Stimulated activated CD8-positive, alpha-beta memory T cell treated with anti-CD3 and anti-CD28 coated beads, Interleukin-4, amount 100 ng/mL, for 1 hour (primary cell): Measurements from ENCODE around the gene CCN2.
"Not testable (repeated sequence)": the region's sequence is repeated elsewhere in the genome, so short reads cannot be mapped to it uniquely, and the experiment has no call there.

Experiments
- DNase-seq, 2 donors: peaks; one replicate each; pipeline ENCODE4 v3.0.0-alpha.2; 2020; ENCODE audit warnings: low read depth in 2 of 2, low spot score in 1 of 2

The CCN2 gene

DNA sequence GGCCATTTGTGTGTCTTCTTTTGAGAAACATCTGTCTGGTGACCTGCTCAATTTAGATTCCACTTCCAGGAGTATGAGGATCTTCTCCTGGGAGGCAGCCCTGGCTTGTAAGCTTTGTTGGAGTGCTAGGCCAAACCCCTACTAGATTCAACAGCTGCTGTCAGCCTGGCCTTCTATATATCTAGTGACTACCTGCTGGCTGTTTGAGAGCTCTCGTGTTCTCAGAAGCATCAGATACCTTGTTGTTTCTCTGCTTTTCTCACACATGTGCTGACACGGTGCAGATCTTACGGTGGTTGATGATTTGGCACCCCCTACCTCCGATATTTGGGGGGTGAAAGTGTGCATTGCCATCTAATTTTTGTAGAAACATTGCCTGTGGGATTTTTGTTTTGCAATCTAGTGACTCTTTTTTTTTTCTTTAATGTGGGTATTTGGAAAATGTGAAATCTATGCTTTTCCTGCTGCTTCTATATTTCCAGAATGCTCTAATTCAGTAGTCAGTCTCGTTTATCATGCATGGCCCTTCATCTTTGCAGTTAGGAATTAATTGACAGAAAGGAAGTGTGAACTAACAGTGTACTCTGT lies 4.7 kb downstream of the CCN2 start:
- no peak for DNase-seq

DNA sequence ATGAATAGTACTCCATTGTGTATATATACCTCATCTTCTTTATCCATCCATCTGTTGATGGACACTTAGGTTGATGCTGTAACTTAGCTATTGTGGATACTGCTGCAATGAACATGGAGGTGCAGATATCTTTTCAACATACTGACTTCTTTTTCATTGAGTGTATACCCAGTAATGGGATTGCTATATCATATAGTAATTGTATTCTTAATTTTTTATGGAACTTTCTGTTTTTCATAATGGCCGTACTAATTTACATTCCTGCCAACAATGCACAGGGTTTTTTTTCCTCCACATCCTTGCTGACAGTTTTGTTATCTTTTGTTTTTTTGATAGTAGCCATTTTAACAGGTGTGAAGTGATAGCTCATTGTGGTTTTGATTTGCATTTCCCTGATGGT lies 5.2 kb downstream of the CCN2 start:
- no peak for DNase-seq

DNA sequence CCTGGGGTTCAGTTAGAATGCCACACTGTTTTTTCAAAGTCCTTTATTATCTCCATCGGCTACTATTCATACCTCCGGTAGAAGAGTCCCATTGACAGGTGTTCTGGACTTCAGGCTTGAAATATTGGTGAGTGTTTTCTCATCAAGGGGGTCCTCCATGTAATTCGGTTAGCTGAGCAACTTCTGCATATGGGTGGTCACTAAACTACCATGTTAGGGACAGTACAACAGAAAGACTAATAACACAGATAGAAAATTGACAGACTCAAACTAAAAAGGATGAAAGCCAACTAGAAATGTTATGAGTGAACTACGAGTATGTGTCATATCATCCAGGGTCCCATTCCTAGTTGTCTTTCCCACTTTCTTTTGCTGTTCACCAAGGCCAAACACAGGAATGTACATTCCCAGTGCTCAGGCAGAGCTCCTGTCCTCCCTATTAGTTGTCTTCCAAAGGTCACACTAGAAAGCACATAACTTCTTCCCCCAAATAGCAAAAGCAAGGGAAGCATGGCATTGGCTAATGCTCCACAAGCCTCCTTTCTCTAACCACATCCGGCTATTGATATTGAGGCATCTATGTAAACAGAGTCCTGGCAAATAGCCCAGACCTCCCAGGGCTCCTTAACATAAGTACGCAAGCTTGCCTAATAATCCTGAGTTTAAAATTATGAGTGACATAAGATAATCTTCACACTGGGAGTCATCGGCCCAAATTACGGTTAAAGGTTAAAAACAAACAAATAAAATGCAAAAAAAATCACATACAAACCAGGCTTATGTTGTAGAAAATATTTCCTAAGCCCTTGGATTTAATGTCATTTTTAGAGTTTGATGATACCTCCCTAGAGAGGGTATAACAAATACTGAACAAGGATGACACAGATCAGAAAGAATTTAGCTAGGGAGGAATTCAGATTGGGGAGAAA lies 13.2 kb downstream of the CCN2 start:
- no peak for DNase-seq

DNA sequence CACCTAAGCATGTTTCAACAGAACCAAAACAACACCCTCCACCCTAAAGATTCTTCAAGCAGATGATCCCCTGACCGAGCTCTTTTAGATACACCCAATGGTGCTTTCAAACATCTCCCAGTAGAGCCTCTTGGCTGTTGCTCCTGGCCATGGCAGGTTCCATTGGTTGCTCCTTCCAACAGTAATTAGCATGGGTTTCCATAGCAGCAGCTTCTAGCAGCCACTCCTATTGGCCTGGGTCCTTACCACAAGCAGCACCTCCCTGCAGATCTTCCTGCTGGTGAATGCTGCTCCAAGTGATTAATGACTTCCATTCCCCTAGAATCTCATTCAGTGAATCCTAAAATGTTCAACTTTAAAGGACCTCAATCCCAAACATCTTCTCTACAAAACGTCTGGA lies 13.9 kb downstream of the CCN2 start:
- no peak for DNase-seq

DNA sequence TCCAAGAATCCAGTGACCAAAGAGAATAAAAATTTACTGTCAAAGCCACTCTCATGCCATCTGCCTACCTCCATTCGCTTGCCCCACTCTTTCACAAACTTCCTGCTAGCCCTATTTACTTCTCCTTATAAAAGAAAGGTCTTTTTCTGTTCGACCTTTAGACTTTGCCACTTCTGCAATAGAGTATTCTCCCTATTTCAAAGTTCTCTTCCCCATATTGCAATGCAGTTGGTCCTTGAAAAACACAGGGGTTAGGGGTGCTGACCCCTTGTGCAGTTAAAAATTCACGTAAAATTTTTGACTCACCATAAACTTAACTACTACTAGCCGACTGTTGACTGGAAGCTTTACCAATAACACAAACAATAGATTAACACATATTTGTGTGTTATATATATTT lies 15.0 kb downstream of the CCN2 start:
- DNase-seq, result no peak

DNA sequence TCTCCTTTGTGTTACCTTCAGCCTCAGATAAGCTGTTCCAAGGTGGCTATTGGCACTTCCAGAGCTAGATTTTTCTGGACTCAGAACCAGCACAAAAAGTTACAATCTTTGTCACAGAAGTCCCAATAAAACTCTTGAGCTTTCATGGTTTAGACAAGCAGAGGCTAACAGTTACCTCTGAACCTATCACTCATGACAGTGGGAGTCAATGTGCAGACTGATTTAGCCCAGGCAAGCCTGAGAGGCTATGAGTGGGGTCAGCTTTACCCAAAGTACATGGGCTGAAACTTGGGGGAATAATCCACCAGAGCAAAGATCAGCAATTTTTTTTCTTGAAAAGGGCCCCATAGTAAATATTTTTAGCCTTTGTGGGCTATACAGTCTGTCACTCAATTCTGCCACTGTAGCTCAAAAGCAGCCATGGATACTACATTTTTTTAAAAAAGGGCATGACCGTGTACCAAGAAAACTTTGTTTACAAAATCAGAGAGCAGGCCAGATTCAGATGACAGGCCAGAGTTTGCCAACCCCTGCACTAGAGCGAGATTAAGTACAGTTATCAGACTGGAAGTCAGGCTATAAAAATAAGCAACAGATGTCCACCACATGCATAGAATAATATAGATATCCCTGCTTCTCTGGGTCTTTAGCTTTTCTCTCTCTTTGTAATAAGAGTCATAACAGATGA lies 20.0 kb downstream of the CCN2 start:
- no peak for DNase-seq

DNA sequence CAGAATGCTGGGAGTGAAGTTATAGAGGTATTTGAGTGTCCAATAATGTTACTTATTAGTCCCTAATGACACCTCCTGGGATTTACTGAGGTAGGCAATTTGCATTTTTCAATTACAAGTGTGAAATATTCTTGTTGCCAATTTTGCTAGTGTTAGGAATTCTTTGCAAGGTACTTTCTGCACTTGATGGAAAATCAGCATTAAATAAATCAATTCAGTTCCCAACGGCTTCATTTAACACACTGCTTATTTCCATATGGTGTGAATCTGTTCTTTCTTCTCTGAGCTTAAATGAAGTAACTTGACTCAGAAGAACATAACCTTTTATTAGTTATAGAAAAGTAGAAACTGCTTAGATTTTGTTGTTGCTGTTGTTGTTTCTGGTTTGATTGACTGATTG lies 21.2 kb downstream of the CCN2 start:
- no peak for DNase-seq

DNA sequence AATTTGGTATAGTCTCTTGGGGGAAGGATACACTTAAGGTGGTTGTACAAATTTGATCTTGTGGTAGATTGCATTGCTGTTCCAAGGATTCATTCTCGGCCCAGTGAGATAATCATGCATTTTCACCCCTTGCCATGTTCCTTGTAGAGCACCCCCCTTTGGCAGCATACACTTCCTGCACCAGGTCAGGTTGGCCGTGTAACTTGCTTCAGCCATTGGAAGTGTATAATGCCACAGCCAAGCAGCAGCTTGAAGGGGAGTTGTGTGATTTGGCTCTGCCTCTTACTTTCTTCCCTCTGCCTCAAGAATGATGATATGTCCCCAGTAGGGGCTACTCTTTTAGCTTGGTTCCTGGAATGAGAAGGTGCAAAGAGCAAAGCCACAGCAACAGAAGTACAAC lies 21.9 kb downstream of the CCN2 start:
- DNase-seq, result no peak

DNA sequence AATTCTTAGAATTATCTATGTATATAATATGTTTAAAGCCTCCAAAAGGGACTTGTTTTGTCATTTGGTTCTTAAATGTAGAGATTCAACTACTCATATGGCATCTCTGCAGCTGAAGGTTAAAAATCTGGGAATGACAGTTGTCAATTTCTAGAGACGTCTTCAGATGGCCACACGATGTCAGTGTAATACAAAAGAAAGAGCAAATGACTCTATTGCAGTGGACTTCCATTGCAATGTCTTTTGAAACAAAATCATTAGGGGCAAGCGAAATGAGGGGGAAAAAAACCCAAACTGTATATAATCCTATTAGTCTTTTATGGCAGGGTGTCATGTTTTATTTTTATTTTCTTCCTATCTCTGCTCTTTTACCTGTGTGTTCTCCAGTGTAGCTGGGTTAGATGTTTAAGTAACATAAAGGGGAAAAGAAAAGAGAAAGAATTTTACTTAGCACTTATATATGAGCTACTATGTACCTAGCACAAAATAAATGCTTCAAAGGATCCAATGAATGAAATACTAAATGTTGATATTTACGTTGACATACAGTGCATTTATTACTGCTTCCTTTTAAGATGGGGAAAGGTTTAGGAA lies 26.2 kb downstream of the CCN2 start:
- no peak for DNase-seq

DNA sequence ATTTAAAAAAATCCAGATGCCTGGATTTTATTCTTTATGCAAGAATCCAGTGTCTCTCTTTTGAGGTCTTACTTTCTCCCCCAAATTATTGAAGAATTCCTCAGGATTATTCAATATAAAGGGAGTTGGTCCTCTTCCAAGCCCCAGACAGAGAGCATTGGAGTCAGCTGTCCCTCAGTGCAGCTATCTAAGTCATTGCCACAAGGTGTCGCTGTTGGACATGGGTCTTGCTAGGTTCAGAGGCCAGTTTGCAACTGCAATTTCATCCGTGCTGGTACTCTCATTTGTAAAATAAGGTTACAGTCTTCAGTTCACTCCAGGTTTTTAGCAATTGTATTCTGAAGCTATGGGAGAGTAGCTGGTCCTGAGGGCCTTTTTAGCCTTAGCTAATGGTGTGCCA lies 27.8 kb downstream of the CCN2 start:
- no peak for DNase-seq

DNA sequence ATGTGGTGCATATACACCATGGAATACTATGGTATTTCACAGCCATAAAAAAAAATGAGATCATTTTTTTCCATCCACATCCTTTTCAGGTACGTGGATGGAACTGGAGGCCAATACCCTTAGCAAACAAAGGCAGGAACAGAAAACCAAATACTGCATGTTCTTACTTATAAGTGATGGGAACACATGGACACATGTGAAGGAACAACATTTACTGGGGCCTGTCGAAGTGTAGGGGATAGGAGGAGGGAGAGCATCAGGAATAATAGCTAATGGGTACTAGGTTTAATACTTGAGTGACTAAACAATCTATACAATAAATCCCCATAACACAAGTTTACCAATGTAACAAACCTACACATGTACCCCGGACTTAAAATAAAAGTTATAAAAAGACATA lies 30.5 kb downstream of the CCN2 start:
- DNase-seq, result no peak

DNA sequence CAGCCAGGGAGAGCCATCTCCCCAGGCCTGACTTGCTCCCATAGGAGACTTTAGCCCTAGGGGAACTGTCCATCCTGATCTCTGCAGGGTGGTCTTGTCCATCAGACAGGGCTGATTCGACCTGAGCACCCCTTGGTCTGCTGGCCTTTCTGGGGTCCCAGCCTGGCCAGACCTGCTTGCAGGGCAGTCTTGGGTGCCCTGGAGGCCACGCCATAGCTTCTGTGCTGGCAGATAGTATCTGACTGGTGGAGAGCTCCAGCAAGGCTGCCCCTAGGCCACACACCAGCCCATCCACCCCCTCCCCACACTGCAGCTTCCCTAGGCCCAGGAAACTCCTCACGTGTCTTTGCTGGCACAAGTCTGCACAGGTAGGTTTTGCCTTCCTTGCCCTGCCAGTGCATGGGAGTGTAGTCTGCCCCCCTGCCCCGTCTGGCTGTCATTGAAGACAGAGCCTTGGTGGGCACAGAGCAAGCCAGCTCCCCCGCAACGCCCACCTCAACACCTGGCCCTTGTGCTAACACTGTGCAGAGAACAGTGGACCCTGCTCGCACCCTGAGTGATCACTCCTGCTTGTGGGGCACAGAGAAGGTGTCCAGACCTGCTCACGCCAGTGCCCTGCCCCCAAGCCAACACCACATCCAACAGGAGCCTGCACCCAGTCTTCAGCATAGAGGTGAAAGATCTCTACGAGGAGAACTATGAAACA lies 32.4 kb downstream of the CCN2 start:
- no peak for DNase-seq

DNA sequence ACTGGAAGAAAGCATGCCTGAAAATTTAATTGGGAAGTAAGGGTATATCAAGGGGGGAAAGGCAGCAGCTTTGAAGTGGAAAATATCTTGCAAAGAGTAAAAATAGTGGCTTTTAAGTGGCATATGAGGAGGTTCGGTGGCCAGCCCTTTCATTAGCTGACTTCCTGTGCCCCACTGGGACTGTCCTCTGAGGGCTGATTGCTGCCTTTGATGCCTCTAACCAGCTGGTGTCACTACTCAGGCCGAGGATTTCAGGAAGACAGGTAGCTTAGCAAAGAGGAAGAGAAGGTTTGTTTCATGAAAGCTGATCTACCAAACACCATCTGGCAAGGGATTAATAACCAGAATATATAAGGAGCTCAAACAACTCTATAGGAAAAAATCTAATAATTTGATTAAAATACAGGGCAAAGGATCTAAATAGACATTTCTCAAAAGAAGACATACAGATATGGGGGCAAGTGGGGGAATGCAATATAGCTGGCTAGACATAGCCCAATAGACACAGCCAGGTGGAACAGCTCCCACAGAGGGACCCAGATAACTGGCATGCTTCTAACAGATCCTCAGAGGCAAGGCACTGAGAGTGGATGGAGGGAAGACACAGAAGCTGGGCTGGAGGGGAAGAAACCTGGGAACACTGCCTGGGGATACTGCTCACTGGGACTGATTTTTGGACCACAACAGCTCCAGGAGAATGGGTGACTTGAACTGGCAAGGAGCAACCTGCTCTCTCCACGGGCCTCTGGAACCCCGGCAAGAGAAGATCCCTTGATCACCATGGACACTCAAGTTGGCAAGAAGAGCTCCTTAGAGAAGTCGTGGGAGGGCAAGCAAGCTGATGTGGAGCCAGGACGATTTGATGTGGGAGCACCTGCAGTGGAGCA lies 33.2 kb downstream of the CCN2 start:
- no peak for DNase-seq

DNA sequence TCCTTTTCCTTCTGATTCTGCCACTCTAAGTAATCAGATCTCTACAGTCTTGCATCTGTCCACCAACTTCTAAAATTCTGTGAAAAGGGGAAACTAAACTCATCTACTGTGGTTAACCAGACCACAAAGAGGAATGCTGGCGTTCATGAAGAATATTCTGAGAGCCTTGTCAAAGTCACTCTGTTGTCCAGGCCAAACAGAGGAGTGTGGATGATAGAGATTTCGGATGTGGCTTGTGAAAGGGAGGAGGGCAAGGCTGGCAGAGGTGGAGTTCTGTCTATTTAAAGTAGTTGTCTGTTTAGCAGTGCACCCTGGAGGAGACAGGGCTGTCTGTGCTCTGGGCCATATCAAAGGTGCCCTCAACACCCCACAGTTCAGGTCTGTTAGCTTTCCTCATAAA lies 33.9 kb downstream of the CCN2 start:
- no peak for DNase-seq

DNA sequence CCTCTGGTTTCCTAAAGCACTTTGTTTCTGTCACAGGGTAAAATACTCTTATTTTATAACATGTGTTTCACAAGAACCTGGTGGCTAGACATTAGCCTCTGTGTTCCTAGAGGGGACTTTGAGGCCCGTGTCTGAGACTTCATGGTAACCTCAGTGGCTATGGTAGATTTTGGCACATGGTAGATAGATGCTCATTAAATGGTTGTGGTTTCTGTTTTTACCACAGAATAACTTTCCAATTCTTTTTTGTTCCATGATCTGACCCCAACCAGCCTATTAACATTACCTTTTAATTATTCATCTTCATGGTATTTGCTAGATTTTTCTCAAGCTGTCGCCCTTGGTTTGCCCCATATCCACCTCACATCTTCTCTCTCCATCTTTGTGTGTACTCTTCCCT lies 34.3 kb downstream of the CCN2 start:
- DNase-seq, result no peak

DNA sequence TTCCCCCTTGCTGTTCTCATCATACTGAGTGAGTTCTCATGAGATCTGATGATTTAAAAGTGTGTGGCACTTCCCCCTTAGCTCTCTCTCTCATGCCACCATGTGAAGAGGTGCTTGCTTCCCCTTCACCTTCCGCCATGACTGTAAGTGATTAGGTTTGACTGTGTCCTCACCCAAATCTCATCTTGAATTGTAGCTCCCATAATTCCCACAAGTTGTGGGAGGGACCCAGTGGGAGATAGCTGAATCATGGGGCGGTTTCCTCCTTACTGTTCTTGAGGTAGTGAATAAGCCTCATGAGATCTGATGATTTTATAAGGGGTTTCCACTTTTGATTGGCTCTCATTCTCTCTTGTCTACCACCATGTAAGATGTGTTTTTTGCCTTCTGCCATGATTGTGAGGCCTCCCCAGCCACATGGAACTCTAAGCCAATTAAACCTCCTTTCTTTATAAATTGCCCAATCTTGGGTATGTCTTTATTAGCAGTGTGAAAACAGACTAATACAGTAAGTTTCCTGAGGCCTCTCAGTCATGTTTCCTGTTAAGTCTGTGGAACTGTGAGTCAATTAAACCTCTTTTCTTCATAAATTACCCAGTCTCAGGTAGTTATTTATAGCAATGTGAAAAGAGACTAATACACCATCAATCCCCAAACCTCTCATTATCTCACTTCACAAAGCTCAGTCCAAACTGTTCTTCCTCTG lies 34.9 kb downstream of the CCN2 start:
- not testable (repeated sequence) for DNase-seq

DNA sequence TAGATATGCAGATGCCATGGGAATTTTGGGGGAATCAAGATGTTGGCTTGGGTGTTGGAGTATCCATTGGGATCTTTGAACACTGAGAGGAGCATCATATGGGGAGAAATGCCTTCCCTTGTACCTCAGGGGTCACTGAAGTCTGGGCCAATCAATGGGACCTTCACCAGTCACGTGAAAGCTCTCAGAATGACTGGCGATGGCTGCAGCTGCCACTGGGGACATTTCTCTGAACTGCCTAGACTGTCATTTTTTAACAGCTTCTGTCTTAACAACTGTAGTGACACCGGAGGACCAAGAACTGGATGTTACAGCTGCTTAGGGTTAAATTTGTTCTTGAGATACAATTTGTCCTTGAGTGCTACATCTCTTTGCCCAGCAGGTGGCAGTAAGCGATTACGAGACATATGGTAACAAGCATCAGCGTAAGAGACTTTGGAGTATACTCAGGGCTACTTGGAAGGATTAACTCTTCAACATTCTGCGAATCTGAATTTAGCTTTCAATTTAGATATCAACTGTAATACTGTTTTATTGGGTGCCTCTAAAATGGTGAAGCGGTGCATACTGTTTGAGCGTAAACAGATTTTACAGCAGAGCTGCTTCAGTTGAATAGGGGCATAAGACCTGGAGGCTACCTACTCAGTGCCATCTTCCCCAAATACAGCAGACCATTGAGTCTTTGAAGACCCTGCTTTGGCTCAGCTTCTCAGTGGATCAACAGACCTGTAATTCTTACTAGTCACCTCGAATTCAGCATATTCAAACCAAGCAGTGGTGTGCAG lies 36.0 kb downstream of the CCN2 start:
- peak in 1 of 2 donors; percentile 13 for DNase-seq

DNA sequence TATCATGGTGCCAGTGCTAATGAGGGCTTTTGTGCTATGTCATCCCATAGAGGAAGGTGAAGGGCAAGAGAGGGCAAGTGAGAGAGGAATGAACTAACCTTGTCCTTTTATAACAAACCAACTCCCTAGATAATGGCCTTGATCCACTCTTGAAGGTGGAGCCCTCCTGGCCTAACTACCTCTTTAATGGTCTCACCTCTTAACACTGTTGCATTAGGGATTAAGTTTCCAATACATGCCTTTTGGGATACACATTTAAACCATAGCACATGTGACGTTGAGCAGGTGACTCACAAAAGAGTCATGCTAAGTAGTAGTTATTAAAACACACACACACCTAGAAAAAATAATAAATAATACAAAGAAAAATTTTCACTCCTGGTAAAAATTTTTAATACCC lies 36.9 kb downstream of the CCN2 start:
- DNase-seq, result no peak

DNA sequence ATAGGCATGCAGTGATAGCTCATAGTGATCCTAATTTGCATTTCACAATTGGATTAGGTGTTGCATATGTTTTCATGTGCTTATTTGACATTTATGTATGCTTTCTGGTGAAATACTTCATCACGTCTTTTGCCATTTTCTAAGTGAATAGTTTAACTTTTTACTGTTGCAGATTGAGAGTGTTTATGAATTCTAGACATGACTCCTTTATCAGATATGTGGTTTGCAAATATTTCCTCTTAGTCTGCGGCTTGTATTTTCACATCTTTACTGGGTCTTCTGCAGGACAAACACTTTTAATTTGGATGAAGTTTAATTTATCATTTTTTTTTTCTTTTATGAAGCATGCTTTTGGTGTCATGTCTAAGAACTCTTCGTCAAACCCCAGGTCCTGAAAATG lies 39.2 kb downstream of the CCN2 start:
- no peak for DNase-seq
